NB4 (cell line): ENCODE data around the gene DCDC2.
"Not testable (repeated sequence)": the region's sequence is repeated elsewhere in the genome, so short reads cannot be mapped to it uniquely, and the experiment has no call there.

Experiments
- DNase-seq: peaks from one replicate; pipeline ENCODE4 v3.0.0; 2010; ENCODE audit warnings: low read depth
- H3K4me3 ChIP-seq: one replicate; pipeline ENCODE4 v1.5.1; 2011; ENCODE audit warnings: mild to moderate bottlenecking, low read depth, low read length, moderate library complexity
- MAX ChIP-seq: IDR thresholded peaks from 2 replicates; pipeline ENCODE4 v1.6.1; 2011; ENCODE audit warnings: low read depth, low read length
- MYC ChIP-seq: IDR thresholded peaks from 2 replicates; pipeline ENCODE4 v1.6.1; 2011; ENCODE audit warnings: low read depth, low read length
- POLR2A ChIP-seq: IDR thresholded peaks from 2 replicates; pipeline ENCODE4 v1.6.1; 2011; ENCODE audit warnings: mild to moderate bottlenecking; ENCODE audit not compliant: insufficient read length; ENCODE audit errors: extremely low read depth
- TF ChIP-seq, protein P1 (sequence below): IDR thresholded peaks from one replicate; pipeline ENCODE4 v1.5.1; 2012; ENCODE audit warnings: low read depth, low read length

DCDC2 gene

GRCh38 chr6:24381476-24382219 is 23.8 kb upstream of the DCDC2 start:
- DNase-seq, result no peak
- no peak overlapping the region for H3K4me3 ChIP-seq
- TF ChIP-seq MAX (no peak), MYC (no peak), POLR2A (no peak)
- TF ChIP-seq, protein P1, sequence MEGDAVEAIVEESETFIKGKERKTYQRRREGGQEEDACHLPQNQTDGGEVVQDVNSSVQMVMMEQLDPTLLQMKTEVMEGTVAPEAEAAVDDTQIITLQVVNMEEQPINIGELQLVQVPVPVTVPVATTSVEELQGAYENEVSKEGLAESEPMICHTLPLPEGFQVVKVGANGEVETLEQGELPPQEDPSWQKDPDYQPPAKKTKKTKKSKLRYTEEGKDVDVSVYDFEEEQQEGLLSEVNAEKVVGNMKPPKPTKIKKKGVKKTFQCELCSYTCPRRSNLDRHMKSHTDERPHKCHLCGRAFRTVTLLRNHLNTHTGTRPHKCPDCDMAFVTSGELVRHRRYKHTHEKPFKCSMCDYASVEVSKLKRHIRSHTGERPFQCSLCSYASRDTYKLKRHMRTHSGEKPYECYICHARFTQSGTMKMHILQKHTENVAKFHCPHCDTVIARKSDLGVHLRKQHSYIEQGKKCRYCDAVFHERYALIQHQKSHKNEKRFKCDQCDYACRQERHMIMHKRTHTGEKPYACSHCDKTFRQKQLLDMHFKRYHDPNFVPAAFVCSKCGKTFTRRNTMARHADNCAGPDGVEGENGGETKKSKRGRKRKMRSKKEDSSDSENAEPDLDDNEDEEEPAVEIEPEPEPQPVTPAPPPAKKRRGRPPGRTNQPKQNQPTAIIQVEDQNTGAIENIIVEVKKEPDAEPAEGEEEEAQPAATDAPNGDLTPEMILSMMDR, result no peak

- no peak for DNase-seq
- TF ChIP-seq MYC (no peak), MAX (no peak), POLR2A (no peak)
- TF ChIP-seq, protein P1, result no peak
- no peak overlapping the region for H3K4me3 ChIP-seq
Observed at GRCh38 chr6:24378473-24379097, 20.7 kb upstream of the DCDC2 start.

- TF ChIP-seq MAX (no peak), POLR2A (no peak), MYC (no peak)
- TF ChIP-seq, protein P1, result no peak
- no peak overlapping the region for H3K4me3 ChIP-seq
- DNase-seq, result no peak
Observed at GRCh38 chr6:24376871-24377270, 19.0 kb upstream of the DCDC2 start.

- DNase-seq, result no peak
- no peak overlapping the region for H3K4me3 ChIP-seq
- TF ChIP-seq MAX, result no peak
- no peak for TF ChIP-seq MYC
- no peak for TF ChIP-seq POLR2A
- TF ChIP-seq, protein P1, result no peak
Observed at GRCh38 chr6:24374612-24375011, 16.8 kb upstream of the DCDC2 start.

DNA sequence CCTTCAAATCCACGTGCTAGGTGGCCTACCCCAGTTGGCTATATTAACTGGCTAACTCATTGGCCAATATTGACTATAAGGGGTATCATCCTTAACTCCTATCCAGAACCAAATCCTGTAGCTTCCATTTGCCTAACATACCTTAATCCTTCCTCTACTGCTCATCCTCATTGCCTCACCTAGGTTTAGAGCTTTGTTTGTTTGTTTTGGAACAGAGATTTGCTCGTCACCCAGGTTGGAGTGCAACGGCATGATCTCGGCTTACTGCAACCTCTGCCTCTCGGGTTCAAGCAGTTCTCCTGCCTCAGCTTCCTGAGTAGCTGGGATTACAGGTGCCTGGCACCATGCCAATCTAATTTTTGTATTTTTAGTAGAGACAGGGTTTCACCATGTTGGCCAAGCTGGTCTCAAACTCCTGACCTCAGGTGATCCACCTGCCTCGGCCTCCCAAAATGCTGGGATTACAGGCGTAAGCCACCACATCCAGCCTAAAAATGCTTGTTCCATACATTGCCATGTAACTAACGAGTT is 7.3 kb upstream of the DCDC2 start:
- H3K4me3 ChIP-seq, DNase-seq: not testable (repeated sequence)

DNA sequence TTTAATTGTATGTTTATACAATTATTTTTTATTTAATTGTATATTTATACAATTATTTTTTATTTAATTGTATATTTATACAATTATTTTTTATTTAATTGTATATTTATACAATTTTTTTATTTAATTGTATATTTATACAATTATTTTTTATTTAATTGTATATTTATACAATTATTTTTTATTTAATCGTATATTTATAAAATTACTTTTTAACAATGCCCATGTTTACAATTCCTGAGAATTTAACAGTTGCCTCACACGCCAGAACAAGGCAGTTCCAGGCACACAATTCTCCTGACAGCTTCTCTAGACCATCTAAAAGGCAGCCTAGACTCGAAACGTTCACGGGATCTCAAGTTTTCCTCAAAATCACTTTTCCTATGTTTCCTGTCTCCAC is 4.5 kb upstream of the DCDC2 start:
- not testable (repeated sequence) for H3K4me3 ChIP-seq, DNase-seq
